Posterior cingulate gyrus (tissue), 11 donors: ENCODE results near the gene GSTT4.
A peak's percentile ranks its signal among the peaks of the same experiment; 100 is the strongest.
"Not testable (repeated sequence)": the region's sequence is repeated elsewhere in the genome, so short reads cannot be mapped to it uniquely, and the experiment has no call there.

Source experiments
- DNase-seq, 10 donors: peaks; one replicate each; pipeline versions ENCODE4 v3.0.0 to v3.0.0-alpha.2; 2020 to 2021; ENCODE audit warnings: mixed read lengths in 3 of 10
- intact Hi-C: fragments of 100-400 bp; cut with DNase I; formaldehyde crosslinking; loops from one replicate; pipeline ENCODE4 v1.15.1; 2023

Gene GSTT4

DNA sequence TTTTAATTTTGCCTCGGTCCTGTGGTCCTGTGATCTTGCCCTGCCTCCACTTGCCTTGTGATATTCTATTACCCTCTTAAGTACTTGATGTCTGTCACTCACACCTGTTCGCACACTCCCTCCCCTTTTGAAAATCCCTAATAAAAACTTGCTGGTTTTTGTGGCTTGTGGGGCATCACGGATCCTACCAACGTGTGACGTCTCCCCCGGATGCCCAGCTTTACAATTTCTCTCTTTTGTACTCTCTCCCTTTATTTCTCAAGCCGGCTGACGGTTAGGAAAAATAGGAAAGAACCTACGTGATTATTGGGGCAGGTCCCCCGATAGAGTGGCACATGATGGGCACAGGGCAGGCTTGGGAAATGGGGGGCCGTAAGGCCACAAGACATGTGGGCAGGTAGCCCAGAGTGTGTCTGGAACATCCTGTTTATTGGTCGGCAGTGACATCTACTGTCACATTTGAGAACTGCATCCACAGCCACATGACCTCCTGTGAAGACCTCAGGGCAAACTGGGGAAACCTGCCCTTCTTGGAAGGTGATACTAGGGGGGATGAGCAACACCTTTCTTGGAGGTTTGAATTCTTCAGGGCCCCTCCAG, 48.9 kb downstream of the GSTT4 start:
- intact Hi-C loops: not testable (repeated sequence)
- DNase-seq: peak in 9 of 10 donors; percentile 43 to 94 (median 82)

DNA sequence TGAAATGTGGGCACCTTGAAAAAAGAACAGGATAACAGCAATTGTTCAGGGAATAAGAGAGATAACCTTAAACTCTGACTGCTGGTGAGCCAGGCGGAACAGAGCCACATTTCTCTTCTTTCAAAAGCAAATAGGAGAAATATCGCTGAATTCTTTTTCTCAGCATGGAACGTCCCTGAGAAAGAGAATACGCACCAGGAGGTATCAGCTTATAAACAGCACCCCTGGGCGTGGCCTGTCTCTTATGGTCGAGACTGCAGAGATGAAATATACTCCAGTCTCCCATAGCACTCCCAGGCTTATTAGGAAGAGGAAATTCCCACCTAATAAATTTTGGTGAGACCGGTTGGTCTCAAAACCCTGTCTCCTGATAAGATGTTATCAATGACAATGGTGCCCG, 49.4 kb downstream of the GSTT4 start:
- DNase-seq, intact Hi-C loops: not testable (repeated sequence)

DNA sequence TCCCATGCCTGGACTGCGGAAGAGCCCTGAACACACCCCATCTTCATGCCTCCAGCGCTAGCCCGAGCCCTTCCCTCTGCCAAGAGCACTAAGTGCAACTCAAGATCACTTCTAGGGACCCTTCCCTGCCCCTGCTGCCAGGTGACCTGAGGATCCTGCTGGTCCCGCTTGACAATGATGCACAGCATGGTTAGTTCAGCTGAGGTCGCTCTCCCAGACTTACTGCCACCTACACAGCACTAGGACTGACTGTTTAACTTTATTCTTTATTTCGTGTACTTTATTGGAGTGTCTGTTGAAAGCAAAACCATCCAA, 50.3 kb downstream of the GSTT4 start:
- DNase-seq: peak in 1 of 10 donors; percentile 50

DNA sequence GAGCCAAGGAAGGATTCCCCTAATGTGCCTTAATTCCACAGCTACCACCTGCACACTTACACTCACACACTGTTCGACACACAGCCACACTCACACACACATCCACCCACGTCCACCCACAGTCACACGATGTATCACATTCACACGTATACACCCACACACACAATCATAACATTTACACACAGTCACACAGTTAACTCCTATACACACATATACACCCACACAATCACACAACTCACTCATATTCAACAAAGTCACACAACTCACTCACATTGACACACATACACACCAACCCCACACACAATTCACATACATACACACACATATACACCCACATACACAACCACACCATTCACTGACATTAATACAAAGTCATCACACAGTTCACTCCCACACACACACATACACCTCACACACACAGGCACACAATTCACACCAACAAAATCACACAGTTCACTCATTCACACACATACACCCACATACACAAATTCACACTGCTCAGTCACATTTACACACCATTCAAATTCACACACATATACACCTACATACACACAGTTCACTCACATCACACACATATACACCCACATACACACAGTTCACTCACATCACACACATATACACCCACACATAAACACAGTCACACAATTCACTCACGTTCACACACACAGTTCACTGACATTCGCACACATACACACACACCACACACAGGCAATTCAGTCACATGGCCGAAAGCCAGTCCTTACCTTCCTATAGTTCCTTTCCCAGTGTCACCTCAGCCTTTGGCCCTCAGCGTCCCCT, 50.9 kb downstream of the GSTT4 start:
- DNase-seq, intact Hi-C loops: not testable (repeated sequence)

More for the DNA sequence above, 50.3 kb downstream of the GSTT4 start:
- intact Hi-C loops: not testable (repeated sequence)

DNA sequence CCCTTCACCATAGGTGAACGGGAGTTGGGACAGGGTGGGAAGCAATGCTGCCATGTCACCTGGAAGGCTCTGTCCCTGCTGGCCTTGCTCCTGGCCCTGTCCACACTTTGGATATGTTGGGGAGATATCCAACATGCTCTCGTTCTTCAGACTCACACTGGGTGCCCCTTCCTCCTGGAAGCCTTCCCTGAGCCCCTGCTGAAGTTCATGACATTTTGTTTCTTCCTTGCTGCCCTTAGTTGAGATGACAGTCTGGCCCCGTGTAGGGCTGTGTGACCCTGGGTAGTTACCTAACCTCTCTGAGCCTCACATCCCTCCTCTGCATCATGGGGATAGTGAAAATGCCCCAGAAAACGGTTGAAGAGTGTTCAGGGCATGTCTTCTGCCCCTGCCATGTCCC, 51.8 kb downstream of the GSTT4 start:
- intact Hi-C loops: not testable (repeated sequence)
- DNase-seq: peak in 1 of 10 donors; percentile 28

DNA sequence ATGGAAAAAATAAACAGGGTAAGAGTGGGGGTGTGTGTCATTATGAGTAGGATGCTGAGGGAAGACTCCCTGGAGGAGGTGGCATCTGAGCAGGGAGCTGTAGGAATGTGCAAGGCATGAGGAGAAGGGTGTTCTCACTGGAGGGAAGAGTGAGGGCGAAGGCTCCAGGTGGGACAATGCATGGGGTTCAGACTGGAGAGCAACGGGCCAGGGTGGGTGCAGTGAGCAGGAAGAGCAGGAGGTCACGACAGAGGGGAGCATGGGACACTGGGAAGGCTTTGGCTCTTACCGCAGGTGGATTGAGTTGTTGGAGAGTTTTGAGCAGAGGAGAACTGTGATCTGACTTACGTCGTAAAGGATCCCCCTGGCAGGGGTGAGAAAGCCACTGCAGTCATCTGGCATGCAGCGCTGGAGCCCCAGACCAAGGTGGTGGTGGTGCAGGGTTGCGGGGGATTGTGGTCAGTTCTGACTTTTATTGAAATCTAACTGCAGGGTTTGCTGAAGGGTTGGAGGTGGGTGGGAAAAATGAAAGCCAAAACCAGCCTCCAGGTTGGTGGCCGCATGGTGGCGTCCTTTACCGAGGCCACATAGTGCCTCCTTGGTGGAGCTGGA, 52.4 kb downstream of the GSTT4 start:
- DNase-seq: peak in 1 of 10 donors; percentile 76
- intact Hi-C loops: not testable (repeated sequence)

DNA sequence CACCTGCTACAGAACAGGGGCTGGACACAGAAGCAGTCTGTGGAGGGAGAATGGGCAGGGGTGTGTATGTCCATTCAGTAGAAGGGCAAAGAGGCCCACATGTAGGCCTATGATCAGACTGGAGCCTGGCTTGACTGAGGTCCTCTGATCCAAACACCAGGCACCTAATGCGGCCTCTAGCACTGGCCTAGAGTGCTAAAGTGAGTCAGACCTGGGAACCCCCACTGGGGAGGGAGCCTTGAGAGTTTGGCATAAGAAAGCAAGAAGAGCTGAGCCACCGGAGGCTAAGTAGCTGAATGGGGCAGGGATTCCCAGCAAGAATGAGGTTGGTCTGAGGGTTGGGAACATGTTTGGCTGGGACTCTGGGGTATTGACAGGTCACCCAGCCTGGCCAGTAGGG, 53.9 kb downstream of the GSTT4 start:
- DNase-seq, intact Hi-C loops: not testable (repeated sequence)

DNA sequence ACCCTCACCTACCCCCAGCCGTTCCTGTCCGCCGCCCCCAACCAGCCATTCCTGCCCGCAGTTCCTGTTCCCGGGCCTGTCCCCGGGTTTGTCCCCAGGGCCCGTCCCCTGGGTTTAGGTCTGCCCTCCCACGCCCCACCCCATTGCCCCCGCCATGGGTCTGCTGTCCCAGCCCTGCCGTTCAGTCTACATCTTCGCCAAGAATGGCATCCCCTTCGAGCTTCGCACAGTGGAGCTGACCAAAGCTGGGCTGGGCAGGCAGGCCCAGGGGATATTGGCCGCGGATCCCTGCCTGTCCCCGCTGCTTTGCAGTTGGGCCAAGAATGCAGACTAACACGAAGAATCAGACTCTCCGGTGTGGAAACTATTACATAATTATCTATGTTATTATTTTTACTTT, 55.5 kb downstream of the GSTT4 start:
- DNase-seq, intact Hi-C loops: not testable (repeated sequence)
